ENCODE data around the gene UBE2S.

Gene UBE2S

DNA sequence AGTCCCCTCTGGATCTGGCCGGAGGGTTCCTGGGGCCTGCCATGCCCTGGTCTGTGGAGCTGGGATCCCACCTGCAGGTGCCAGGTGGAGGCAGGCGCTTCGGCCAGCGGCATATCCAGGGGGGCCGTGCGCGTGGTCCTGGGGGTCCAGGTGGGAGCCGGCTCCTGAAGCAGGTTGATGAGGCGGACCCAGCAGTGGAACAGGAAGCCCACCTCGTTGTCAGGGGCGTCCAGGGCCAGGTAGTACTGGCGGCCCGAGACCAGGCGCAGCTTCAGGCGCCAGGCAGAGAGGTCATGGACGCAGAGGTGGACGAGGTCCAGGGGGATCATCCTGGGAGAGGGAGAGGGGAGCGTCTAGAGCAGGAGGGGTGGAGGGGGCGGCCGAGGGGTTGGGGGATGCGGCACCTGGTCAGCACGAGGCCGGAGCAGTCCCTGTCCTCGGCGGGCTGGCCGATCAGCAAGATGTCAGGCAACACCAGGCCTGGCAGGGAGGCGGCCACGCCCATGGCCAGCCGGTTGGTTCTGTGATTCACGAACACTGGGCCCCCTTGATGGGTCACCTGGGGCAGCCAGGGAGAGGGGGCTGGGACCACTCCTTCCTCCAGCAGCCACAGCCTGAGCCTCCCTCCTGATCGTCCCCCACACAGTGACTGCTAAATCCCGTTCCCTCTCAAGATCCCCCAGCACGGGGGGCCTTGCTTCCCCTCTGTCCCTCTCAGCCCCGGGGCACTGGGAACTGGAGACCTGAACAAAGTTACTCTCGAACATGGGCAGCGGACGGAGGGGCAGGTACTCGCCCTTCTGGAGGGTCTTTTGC lies 45.2 kb downstream of the UBE2S start:
- DNase-seq (ENCODE audit: low read depth): no peak

- DNase-seq (ENCODE audit: low read depth): no peak
These were observed 46.7 kb downstream of the UBE2S start for GRCh38 chr19:55360902-55361301.

- DNase-seq (ENCODE audit: low read depth): no peak
These were observed 48.4 kb downstream of the UBE2S start for GRCh38 chr19:55358943-55359908.

- no peak for DNase-seq (ENCODE audit: low read depth)
These were observed 49.1 kb downstream of the UBE2S start for GRCh38 chr19:55358493-55358892.

- DNase-seq (ENCODE audit: low read depth): no peak
These were observed 52.3 kb downstream of the UBE2S start for GRCh38 chr19:55355213-55355821.

- DNase-seq (ENCODE audit: low read depth): no peak
These were observed 52.8 kb downstream of the UBE2S start, which contains the start of gene COX6B2 for GRCh38 chr19:55354698-55355212. Gene COX6B2 (minus strand): TSS chr19:55354719. CDS start chr19:55354521, 198 bp downstream.

DNA sequence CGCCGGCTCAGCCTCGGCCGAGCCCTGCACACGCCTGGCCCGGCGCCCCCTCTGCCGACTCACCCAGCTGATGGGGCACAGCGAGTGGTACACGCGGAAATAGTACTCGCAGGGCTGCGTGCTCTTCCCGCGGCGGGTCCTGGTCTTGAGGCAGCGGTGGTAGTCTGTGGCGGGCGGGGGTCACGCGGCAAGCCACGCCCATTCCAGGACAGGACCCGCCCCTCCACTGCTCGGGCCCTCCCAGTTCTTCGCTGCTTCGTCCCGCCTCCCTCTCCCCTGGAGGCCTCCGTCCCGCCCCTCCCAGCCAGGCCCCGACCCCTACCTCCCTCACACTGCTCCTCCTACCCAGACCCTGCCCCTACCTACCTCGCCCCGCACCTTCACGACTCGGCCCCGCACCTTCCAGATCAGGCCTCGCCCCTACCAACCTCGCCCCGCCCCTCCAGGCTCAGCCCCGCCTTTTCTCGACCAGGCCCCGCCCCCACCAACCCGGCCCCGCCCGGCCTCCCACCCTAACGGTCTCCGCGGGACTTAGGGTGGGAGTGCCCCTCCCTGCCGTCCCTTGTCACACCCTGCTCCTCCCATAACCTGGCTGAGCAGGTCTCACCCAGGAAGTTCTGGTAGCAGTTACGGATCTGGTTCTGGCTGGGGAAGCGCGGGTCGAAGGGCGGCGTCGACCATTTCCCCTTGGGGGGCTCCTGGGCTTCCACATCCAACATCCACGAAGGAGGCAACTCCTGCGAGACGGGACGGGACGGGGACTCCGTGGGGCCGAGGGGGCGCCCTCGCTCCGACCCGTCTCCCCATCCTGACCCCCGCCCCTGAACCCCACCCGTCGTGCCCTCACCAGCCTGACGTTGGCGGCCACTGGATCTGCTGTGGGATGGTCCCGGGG lies 53.5 kb downstream of the UBE2S start:
- no peak for DNase-seq (ENCODE audit: low read depth)

GRCh38 chr19:55353356-55353802 lies 54.2 kb downstream of the UBE2S start:
- DNase-seq (ENCODE audit: low read depth): no peak

GRCh38 chr19:55352549-55353145 lies 54.9 kb downstream of the UBE2S start:
- DNase-seq (ENCODE audit: low read depth): no peak

GRCh38 chr19:55352040-55352439 lies 55.5 kb downstream of the UBE2S start:
- DNase-seq (ENCODE audit: low read depth): no peak

GRCh38 chr19:55350620-55351315 lies 56.8 kb downstream of the UBE2S start:
- no peak for DNase-seq (ENCODE audit: low read depth)

Measured in non-pigmented ciliary epithelial cell (primary cell).